Ramos (cell line): ENCODE measurements around the gene PARP3.
"Not testable (repeated sequence)": the region's sequence is repeated elsewhere in the genome, so short reads cannot be mapped to it uniquely, and the experiment has no call there.

Source experiments
- in situ Hi-C: fragments of 300-500 bp; cut with MboI; formaldehyde crosslinking; loops from one replicate; pipeline ENCODE4 v1.14.3; 2022; ENCODE audit warnings: low sequenced_read_pairs; ENCODE audit not compliant: unreplicated experiment

Gene PARP3

DNA sequence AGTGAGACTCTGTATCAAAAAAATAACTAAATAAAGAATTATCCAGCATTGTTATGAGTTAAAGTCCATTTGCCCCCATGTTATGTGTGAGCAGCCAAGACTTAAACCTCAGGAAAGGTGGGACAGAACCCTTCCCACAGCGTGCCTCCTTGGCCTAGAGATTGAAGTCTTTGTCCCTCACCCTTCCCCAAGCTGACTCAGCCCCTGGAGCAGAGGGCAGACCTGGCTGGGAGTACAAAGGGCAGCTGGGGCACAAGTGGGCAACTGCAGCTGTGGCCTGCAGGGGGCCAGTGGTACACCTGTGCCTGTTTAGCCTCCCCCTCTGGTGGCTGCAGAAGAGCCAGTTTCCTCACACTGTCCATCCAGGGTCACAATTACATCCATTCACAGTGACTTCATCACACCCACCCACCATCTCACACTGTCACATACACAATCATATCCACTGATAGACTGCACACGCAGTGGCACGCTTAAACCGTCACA lies 40.2 kb downstream of the PARP3 start:
- in situ Hi-C loops: no loop called here

GRCh38 chr3:51982838-51983577 lies 40.8 kb downstream of the PARP3 start, which contains the start of gene ACY1:
Gene ACY1 (plus strand): TSS chr3:51983535. CDS start chr3:51984065, 530 bp downstream.
- in situ Hi-C loops: no loop called here

DNA sequence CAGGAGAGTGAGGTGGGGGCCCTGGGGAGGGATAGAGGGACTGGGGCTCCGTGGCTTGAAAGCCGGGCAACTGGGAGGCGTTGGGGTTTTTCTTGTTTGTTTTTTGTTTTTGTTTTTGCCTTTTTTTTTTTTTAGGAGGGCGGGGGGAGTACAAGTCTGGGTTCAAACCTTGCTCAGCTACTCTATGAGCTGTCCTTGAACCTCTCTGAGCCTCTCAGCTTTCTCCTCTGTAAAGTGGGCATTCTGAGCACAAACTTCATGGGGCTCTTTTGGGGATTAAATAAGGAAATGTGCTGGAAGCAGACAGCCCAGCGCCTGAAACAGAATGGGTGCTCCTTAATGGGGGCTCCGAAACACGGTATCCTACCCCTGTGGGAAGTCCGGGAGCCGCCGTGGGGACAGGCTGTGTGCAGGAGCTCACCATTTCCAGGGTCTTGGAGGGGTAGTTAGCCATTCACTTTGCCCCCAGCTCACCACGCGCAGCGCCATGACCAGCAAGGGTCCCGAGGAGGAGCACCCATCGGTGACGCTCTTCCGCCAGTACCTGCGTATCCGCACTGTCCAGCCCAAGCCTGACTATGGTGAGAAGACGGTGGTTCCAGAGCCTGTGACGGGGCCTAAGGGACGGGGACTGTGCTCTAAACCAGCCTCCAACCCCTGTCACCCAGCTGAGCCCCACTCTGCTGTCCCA lies 41.6 kb downstream of the PARP3 start:
- in situ Hi-C loops: no loop called here

DNA sequence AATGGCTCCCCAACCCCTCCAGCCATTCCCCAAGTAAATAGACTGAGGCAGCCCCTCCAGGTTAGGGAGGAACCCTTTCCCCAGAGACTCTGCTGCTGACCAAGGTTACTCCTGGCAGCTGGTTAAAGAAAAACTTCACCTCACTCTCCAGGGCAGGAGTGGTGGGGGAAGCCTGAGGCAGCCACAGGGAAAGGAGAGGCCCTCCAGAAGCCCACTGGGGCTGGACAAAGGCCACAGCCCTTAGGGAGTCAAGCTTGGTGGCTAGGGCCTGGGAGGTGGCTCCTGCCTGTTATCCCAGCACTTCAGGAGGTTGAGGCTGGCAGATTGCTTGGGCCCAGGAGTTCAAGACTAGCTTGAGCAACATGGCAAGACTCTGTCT lies 42.1 kb downstream of the PARP3 start:
- in situ Hi-C loops: no loop called here

- in situ Hi-C loops: no loop called here
These were observed 42.9 kb downstream of the PARP3 start for GRCh38 chr3:51985063-51985462.

DNA sequence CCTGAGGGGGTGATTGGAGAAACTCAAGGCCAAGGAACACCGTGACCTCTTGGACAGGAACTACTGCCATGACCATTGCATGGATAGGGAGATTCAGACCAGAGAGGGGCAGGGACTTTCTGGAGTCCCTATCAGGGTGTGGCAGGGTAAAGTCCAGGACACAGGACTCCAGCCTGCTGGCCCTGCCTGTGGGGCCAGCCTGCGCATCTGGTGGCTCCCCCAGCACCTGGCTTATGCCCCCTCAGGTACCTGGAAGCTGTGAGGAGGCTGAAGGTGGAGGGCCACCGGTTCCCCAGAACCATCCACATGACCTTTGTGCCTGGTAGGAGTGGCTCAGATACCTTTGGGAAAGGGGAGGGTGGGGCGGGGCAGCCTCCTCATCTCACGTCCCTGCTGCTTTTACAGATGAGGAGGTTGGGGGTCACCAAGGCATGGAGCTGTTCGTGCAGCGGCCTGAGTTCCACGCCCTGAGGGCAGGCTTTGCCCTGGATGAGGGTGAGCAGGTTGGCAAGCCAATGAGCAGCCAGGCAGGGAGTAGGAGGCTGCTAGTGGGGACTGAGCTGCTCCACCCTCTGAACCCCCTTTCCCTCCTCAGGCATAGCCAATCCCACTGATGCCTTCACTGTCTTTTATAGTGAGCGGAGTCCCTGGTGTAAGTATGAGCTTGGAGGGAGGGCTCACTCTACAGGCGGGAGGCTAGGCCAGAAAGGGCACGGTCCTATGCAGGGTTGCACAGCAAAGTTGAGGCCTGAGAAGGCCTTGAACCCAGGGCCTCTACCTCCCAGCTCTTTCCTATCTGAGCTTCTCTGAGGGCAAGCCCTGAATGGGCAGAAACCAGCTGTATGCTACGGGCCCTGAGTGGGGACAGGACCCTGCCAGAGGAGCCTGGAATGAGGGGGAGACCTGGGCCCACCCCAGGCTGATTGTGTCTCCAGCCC lies 44.1 kb downstream of the PARP3 start:
- in situ Hi-C loops: no loop called here

DNA sequence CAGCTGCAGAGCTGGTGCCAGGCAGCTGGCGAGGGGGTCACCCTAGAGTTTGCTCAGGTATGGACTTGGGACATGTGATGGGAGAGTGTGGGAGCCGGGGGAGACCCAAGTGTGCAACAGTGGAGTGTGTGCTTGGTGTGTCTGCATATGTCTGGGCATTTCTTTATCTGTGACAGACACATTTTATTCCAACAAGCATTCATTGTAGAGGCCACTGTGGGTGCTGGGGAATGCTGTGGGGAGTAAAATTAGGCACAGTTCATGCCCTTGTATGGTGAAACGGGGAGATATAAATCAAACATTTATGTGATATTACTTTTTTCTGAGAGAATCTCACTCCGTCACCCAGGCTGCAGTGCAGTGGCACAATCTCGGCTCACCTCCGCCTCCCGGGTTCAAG lies 45.4 kb downstream of the PARP3 start:
- in situ Hi-C loops: no loop called here

DNA sequence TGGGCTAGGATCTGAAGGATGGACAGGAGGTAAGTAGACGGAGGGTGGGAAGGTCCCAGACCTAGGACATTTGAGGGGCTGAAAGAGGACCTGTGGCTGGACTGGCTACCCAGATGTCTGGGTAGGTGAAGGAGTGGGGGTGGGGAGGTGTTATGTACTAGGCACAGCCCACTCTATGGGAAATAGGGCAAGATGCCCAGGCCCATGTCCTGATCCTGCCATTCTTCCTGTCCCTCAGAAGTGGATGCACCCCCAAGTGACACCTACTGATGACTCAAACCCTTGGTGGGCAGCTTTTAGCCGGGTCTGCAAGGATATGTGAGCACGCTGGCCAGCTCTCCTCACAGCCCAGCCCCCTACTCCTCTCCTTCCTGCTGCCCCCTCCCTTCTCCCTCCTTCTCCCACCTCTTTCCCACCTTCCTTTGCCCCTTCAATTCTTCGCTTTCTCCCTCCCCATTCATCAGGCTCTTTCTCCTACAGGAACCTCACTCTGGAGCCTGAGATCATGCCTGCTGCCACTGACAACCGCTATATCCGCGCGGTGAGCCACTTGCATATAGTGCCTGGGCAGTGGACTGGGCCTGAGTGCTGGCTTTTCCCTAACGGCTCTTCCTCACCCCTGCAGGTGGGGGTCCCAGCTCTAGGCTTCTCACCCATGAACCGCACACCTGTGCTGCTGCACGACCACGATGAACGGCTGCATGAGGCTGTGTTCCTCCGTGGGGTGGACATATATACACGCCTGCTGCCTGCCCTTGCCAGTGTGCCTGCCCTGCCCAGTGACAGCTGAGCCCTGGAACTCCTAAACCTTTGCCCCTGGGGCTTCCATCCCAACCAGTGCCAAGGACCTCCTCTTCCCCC lies 46.4 kb downstream of the PARP3 start:
- in situ Hi-C loops: no loop called here

GRCh38 chr3:51990501-51990971 lies 48.4 kb downstream of the PARP3 start:
- in situ Hi-C loops: not testable (repeated sequence)

DNA sequence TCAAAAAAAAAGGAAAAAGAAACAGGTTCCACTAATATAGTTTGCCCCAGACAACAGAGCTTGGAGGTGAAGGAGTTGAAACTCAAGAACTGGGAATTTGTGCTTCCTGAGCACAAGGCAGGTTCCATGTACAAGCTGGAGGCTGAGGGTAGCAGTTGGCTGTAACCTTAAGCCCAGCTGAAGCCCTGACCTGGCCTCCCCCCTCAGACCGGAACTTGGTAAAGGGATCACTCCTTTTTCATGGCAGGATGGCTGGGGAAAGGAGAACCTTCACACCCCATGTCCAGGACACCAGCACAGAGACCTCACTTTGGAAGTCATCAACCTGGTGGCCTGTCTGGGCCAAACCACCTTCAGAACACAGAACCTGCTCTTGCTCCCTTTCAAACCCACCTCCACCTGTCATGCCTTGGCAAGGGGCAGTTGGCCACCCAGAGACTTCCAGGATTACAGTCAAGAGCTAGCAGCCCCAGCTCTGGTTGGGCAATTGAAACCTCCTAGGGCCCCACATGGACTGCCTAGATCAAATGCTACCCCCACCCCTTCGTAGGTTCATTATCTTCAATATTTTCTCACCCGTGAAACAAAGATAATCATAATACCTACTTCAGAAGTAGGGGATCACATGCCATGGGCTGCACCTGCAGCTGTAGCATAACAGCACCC lies 50.0 kb downstream of the PARP3 start:
- in situ Hi-C loops: no loop called here

DNA sequence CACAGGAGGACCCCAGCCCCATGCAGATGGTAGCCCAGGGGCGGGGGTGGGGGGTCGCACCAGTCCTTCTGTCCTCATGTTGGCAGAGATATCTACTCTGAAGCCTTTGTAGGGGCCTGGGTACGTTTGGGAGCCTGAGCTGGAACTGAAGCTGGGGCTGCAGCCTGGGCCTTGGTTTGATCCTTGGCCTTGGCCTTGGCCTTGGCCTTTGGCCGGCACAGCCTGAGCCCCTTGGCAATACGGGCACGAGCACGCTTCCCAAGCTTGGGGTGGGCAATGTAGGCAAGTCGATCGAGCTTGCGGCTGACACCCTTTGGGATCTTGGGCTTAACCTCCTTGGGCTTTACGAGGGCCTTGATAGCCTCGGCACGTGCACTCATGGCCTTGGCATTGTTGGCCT lies 51.5 kb downstream of the PARP3 start:
- in situ Hi-C loops: not testable (repeated sequence)

DNA sequence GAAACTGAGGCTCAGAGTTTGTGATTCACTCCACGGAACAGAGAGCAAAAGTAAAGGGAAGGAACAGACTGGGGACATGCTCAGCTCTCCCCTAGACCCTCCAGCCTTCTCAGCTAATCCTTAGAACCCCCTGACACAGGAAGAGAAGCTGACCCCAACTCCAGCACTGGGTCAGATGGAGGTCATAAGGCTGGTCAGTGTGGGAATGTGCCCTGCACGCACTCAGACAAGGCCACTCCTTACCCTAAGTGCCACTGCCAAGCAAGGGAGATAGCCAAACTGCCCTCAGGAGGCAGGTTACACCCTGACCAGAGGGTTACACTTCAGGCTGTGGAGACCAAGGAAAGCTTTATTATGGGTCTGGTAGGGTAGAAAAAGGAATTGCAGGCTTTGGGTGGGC lies 52.4 kb downstream of the PARP3 start:
- in situ Hi-C loops: no loop called here

- in situ Hi-C loops: no loop called here
These were observed 53.4 kb downstream of the PARP3 start, which contains the start of gene RPL29 for GRCh38 chr3:51995346-51996163. Gene RPL29 (minus strand): TSS chr3:51995895. CDS start chr3:51995461, 434 bp downstream.

DNA sequence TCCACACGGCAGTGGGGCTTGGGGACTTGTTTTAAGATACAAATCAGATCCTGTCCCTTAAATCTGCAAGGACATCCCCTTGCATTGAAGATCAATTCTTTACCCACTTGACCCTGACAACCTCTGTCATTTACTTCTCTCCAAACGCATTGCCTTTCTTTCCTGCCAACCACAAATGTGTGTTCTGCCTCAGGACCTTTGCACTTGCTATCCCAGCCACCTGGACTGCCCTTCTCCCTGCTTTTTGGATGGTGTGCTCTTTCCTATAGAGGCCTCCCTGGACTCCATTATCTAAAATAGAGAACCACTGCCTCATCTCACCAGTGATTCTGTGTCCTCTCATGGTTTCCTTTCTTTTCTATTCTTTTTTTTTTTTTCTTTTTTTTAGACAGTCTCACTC lies 55.0 kb downstream of the PARP3 start:
- in situ Hi-C loops: no loop called here

- in situ Hi-C loops: no loop called here
These were observed 55.9 kb downstream of the PARP3 start for GRCh38 chr3:51997935-51998596.
